ENCODE results near the gene NUP188. TPM values are rescaled to one million over a fixed set of nuclear protein-coding genes. Genes with fewer than 3 reads are reported as not detected.
A peak's percentile ranks its signal among the peaks of the same experiment; 100 is the strongest.

NUP188 gene
- total RNA-seq, 1 donor from 2014 or later, result 49.6 TPM

DNA sequence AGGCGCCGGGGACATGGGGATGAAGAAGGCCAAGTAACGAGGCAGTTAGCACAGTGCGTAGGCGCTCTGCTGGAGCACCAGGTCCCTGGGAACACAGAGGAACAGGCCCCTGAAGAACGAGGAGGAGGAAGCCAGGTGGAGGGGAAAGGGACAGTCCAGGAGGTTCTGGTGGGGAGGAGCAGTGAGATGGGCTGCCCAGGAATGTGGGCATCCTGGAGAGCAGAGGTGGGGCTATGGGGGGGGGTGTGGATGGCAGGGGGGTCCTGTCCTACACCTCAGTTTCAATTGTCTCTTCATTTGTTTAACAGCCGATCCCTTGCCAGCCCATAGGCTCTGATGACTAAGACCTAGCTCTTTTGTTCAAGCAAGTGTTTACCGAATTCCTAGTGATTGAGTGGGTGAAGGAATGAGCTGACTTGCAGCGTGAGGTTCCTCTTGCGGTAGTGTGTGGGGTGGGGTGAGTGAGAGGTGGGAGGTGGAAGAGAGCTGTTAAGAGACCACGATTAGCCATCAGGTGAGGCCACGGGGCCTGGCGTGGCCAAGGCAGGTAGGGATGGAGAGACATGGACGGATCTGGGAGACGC lies 35.1 kb upstream of the NUP188 start:
- ATAC-seq (peak; percentile 71), DNase-seq (peak; percentile 76)
- Histone ChIP-seq H3K27ac (peak overlapping the region; percentile 77), H3K27me3 (no peaks in the 10 kb centered on the region), H3K36me3 (peaks cover 39% of the 10 kb centered on the region), H3K4me1 (peaks cover 66% of the 10 kb centered on the region), H3K9me3 (no peaks in the 10 kb centered on the region), H3K4me3 (peak overlapping the region; percentile 5)
- intact Hi-C loops (cut with DNase I), result no loop called here
- TF ChIP-seq, protein P1, sequence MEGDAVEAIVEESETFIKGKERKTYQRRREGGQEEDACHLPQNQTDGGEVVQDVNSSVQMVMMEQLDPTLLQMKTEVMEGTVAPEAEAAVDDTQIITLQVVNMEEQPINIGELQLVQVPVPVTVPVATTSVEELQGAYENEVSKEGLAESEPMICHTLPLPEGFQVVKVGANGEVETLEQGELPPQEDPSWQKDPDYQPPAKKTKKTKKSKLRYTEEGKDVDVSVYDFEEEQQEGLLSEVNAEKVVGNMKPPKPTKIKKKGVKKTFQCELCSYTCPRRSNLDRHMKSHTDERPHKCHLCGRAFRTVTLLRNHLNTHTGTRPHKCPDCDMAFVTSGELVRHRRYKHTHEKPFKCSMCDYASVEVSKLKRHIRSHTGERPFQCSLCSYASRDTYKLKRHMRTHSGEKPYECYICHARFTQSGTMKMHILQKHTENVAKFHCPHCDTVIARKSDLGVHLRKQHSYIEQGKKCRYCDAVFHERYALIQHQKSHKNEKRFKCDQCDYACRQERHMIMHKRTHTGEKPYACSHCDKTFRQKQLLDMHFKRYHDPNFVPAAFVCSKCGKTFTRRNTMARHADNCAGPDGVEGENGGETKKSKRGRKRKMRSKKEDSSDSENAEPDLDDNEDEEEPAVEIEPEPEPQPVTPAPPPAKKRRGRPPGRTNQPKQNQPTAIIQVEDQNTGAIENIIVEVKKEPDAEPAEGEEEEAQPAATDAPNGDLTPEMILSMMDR (IDR thresholded peaks at IDR 0.05), result no peak

DNA sequence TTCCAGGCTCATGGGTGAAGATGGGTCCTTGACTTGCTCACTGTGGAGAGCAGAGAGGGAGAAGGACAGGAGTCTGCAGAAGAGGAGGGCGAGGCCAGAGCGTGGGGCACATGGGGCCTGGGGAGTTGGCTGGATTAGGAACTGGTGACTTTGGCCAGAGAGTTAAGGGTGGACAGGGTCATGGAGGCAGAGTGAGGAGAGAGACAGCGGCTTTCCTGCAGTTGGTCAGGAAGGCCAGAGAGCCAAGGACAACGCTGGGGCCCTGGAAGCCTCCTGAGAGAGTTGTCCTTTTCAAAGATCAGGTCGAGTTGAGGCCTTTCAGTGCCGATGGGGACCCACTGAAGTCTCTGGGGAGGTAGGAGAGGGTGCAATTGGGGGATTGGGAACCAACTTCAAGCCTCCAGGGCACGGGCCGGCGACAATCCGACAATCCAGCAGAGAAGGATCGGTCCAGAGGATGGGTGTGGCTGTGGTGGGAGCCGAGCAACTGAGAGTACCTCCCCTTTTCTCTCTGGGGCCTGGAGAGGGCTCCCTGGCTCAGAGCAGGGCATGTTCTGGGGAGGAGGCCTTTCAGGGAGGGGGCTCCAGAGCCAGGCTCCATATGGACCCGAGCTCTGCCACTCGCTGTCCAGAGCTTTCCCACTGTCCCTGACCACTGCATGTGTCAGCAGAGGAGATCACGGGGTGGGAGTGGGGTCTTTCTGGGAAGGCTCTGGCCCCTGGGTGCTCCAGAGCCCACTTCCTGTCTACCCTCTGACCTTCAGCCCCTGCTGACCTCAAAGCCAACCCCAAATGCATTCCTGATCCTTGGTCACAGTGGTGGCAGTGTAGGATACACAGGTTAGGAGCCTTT lies 34.2 kb upstream of the NUP188 start:
- no peak for DNase-seq
- peak overlapping the region; percentile 5 for H3K4me3 ChIP-seq

DNA sequence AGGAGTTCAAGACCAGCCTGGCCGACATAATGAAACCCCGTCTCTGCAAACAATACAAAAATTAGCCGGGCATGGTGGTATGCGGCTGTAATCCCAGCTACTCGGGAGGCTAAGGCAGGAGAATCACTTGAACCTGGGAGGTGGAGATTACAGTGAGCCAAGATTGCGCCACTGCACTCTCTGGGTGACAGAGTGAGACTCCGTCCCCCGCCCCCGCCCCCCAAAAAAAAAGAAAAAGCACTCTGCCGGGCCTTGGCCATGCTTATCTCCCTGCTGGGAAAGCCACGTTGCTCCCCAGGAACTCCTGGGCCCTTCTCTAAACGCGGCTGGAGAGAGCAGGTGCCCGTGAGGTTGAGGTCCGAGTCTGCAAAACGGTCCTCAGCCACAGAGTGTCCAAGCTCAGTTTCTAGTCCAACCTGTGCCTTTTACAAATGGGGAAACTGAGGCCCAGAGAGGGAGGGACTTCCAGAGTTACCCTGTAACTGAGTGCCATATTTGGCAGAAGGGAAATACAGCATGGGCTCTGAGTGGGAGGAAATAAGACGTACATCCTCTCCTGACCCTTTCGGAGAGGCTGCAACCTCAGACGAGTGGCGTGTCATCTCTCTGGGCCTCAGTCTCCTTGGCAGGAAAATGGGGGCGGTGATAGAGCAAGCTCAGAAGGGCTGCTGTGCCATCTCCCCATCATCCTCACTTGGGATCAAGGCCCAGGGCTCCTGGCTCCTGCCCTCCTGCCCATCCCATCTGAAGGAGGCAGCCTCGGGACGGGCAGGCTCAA lies 33.3 kb upstream of the NUP188 start:
- H3K4me3 ChIP-seq, result peak overlapping the region; percentile 0

More for the DNA sequence above, 34.2 kb upstream of the NUP188 start:
- peaks cover 70% of the 10 kb centered on the region for H3K4me1 ChIP-seq
- intact Hi-C loops (cut with DNase I), result no loop called here
- peak; percentile 15 for ATAC-seq
- H3K9me3 ChIP-seq, result no peaks in the 10 kb centered on the region
- H3K36me3 ChIP-seq, result peaks cover 37% of the 10 kb centered on the region
- TF ChIP-seq, protein P1 (IDR thresholded peaks at IDR 0.05), result no peak
- peak overlapping the region; percentile 77 for H3K27ac ChIP-seq
- no peaks in the 10 kb centered on the region for H3K27me3 ChIP-seq

DNA sequence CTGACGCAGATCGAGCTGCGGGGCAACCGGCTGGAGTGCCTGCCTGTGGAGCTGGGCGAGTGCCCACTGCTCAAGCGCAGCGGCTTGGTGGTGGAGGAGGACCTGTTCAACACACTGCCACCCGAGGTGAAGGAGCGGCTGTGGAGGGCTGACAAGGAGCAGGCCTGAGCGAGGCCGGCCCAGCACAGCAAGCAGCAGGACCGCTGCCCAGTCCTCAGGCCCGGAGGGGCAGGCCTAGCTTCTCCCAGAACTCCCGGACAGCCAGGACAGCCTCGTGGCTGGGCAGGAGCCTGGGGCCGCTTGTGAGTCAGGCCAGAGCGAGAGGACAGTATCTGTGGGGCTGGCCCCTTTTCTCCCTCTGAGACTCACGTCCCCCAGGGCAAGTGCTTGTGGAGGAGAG lies 31.3 kb upstream of the NUP188 start:
- peaks cover 18% of the 10 kb centered on the region for H3K36me3 ChIP-seq
- peak; percentile 84 for DNase-seq
- peaks cover 80% of the 10 kb centered on the region for H3K4me1 ChIP-seq
- peak overlapping the region; percentile 87 for H3K27ac ChIP-seq
- H3K4me3 ChIP-seq, result peak overlapping the region; percentile 19
- TF ChIP-seq, protein P1 (IDR thresholded peaks at IDR 0.05), result no peak
- intact Hi-C loops (cut with DNase I), result no loop called here
- peak; percentile 28 for ATAC-seq
- H3K27me3 ChIP-seq, result no peaks in the 10 kb centered on the region
- H3K9me3 ChIP-seq, result no peaks in the 10 kb centered on the region

More for the DNA sequence above, 33.3 kb upstream of the NUP188 start:
- Histone ChIP-seq H3K27ac (peak overlapping the region; percentile 77), H3K36me3 (peaks cover 28% of the 10 kb centered on the region), H3K9me3 (no peaks in the 10 kb centered on the region), H3K27me3 (no peaks in the 10 kb centered on the region), H3K4me1 (peaks cover 73% of the 10 kb centered on the region)
- intact Hi-C loops (cut with DNase I), result no loop called here
- TF ChIP-seq, protein P1 (IDR thresholded peaks at IDR 0.05), result no peak
- no peak for DNase-seq
- ATAC-seq, result no peak

DNA sequence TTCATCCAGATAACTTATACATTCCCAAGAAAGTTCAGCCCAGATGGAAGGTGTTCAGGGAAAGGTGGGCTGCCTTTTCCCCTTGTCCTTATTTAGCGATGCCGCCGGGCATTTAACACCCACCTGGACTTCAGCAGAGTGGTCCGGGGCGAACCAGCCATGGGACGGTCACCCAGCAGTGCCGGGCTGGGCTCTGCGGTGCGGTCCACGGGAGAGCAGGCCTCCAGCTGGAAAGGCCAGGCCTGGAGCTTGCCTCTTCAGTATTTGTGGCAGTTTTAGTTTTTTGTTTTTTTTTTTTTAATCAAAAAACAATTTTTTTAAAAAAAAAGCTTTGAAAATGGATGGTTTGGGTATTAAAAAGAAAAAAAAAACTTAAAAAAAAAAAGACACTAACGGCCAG lies 30.8 kb upstream of the NUP188 start:
- DNase-seq, result no peak
- Histone ChIP-seq H3K27me3 (no peaks in the 10 kb centered on the region), H3K36me3 (peaks cover 18% of the 10 kb centered on the region), H3K9me3 (no peaks in the 10 kb centered on the region), H3K4me1 (peaks cover 81% of the 10 kb centered on the region), H3K4me3 (peak overlapping the region; percentile 19), H3K27ac (peak overlapping the region; percentile 87)
- TF ChIP-seq, protein P1 (IDR thresholded peaks at IDR 0.05), result no peak
- no peak for ATAC-seq
- intact Hi-C loops (cut with DNase I), result no loop called here
